ENCODE measurements around the gene PHLDA3. TPM values are rescaled to one million over a fixed set of nuclear protein-coding genes. Genes with fewer than 3 reads are reported as not detected.
A peak's percentile ranks its signal among the peaks of the same experiment; 100 is the strongest.

Gene PHLDA3
- total and polyA plus RNA-seq, 2 of the 13 experiments (the other 11 are each of a cell fraction or from before 2014, with no cell fraction given): 16.7 to 33.6 TPM

- Histone ChIP-seq H3K36me3 (replicated peaks in 1 of 2; ENCODE audit: control insufficient read depth in 1 of 2, insufficient read depth in 2 of 2, low read length in 2 of 2) (no peaks in the 10 kb centered on the region), H3K4me2 (ENCODE audit: low read depth, low read length) (peak overlapping the region; percentile 84), H3K9me3 (ENCODE audit: low read length) (no peaks in the 10 kb centered on the region), H4K20me1 (ENCODE audit: insufficient read depth, low read length) (no peaks in the 10 kb centered on the region), H3K79me2 (ENCODE audit: insufficient read depth, low read length) (no peaks in the 10 kb centered on the region), H3K27me3 (ENCODE audit: control insufficient read depth in 1 of 2, insufficient read depth in 2 of 2, low read length in 2 of 2) (peaks cover 4 to 17% of the 10 kb centered on the region in 2 experiments; a peak in 4 of 5 replicates), H2AFZ (ENCODE audit: low read length) (no peak overlapping the region), H3K4me1 (ENCODE audit: insufficient read depth, low read length) (peaks cover 25% of the 10 kb centered on the region), H3K9ac (ENCODE audit: insufficient read depth, low read depth, low read length) (no peak overlapping the region), H3K4me3 (replicated peaks in 1 of 3; ENCODE audit: insufficient read depth in 1 of 3, low read depth in 2 of 3, low read length in 3 of 3) (peak overlapping the region in 1 of 3 experiments; percentile 52; a peak in 1 of 6 replicates), H3K27ac (ENCODE audit: extremely low read length, insufficient read depth, low read length) (no peak overlapping the region)
- ATAC-seq (peak; percentile 98), FAIRE-seq (peak; percentile 28), DNase-seq (ENCODE audit: low spot score) (peak; percentile 56)
- BruUV-seq (replicated peaks): no TSS peak
- in situ Hi-C loops (cut with HindIII; ENCODE audit: extremely low pct_ligation_motif_present, low pct_unique_long_range_greater_than_20kb) (loop anchor here (5.0 kb wide), 1 partner anchor 64 kb away; no protein-coding TSS in a partner anchor), intact Hi-C loops (cut with micrococcal nuclease; ENCODE audit: unreplicated experiment) (loop anchor here (1.0 to 2.0 kb wide), 3 partner anchors 21 to 65 kb away; partner anchors contain the start of gene PHLDA3)
- ChIA-PET CTCF (ENCODE audit: low intra/inter-chr PET ratio, low total read pairs) (interaction anchor here (0.8 to 4.3 kb wide), 3 partner anchors 15 to 65 kb away, joined by 4 to 40 read pairs (median 21); no protein-coding TSS in a partner anchor), POLR2A (interaction anchor here (0.6 to 1.9 kb wide), 6 partner anchors 12 to 85 kb away, joined by 3 to 9 read pairs (median 5); partner anchors contain the start of gene PHLDA3)
- WGBS (ENCODE audit: low lambda C conversion rate): 1% methylated on average over 16 of the region's 20 CpGs
- TF ChIP-seq TFDP1 (CRISPR knock-in tag; IDR thresholded peaks at IDR 0.05; ENCODE audit: borderline replicate concordance): no peak
- TF ChIP-seq IRX3 (CRISPR knock-in tag; IDR thresholded peaks at IDR 0.05; ENCODE audit: borderline replicate concordance, low read depth): no peak
- TF ChIP-seq KLF16 (CRISPR knock-in tag; IDR thresholded peaks at IDR 0.05): no peak
- TF ChIP-seq ZNF468 (CRISPR knock-in tag; IDR thresholded peaks at IDR 0.05): no peak
- TF ChIP-seq ZNF205 (CRISPR knock-in tag; IDR thresholded peaks at IDR 0.05): no peak
- peak; percentile 70 for TF ChIP-seq RAD21 (CRISPR knock-in tag; IDR thresholded peaks at IDR 0.05)
- no peak for TF ChIP-seq ZNF672 (CRISPR knock-in tag; IDR thresholded peaks at IDR 0.05)
- TF ChIP-seq KAT2B (IDR thresholded peaks at IDR 0.05; ENCODE audit: borderline replicate concordance, low read depth, low read length): no peak
- TF ChIP-seq MIER2 (CRISPR knock-in tag; IDR thresholded peaks at IDR 0.05): no peak
- TF ChIP-seq RORA (CRISPR knock-in tag; IDR thresholded peaks at IDR 0.05): no peak
- no peak for TF ChIP-seq ATF3 (CRISPR knock-in tag; IDR thresholded peaks at IDR 0.05)
- TF ChIP-seq ZXDC (CRISPR knock-in tag; IDR thresholded peaks at IDR 0.05): no peak
- TF ChIP-seq HDAC6 (IDR thresholded peaks at IDR 0.05; ENCODE audit: low read depth, low read length): no peak
- TF ChIP-seq ZFX (CRISPR knock-in tag; IDR thresholded peaks at IDR 0.05; ENCODE audit: low read depth): no peak
- no peak for TF ChIP-seq ARID2 (CRISPR knock-in tag; IDR thresholded peaks at IDR 0.05; ENCODE audit: borderline replicate concordance)
- no peak for TF ChIP-seq ZNF777 (CRISPR knock-in tag; IDR thresholded peaks at IDR 0.05)
- TF ChIP-seq ZBTB49 (CRISPR knock-in tag; IDR thresholded peaks at IDR 0.05; ENCODE audit: borderline replicate concordance): no peak
These were observed 20.8 kb downstream of the PHLDA3 start for GRCh38 chr1:201447903-201448871.
